Measurements from ENCODE around the gene TAOK2. TPM values are rescaled to one million over a fixed set of nuclear protein-coding genes. Genes with fewer than 3 reads are reported as not detected.

TAOK2 gene
- total RNA-seq, 1 experiment from 2014 or later = 56.7 TPM

GRCh38 chr16:29950806-29951461 is 22.7 kb upstream of the TAOK2 start:
- no peak for TF ChIP-seq MAX (IDR thresholded peaks at IDR 0.05)
- no peak for TF ChIP-seq ZFX (IDR thresholded peaks at IDR 0.05)
- no peak for TF ChIP-seq ATF3 (IDR thresholded peaks at IDR 0.05)
- TF ChIP-seq CEBPB (IDR thresholded peaks at IDR 0.05; ENCODE audit: low read depth) = no peak
- no peak for TF ChIP-seq SIN3A (IDR thresholded peaks at IDR 0.05; ENCODE audit: low read depth)
- TF ChIP-seq YY1 (IDR thresholded peaks at IDR 0.05; ENCODE audit: extremely low read depth, insufficient replicate concordance, low read depth, low read length) = no peak
- no peak for TF ChIP-seq EZH2phosphoT487 (IDR thresholded peaks at IDR 0.05; ENCODE audit: borderline replicate concordance)
- TF ChIP-seq EGR1 (IDR thresholded peaks at IDR 0.05; ENCODE audit: low read depth) = no peak
- TF ChIP-seq EZH2 (IDR thresholded peaks at IDR 0.05) = no peak
- no peak for TF ChIP-seq POLR2AphosphoS5 (IDR thresholded peaks at IDR 0.05; ENCODE audit: low read depth, low read length)
- TF ChIP-seq CTCF (IDR thresholded peaks at IDR 0.05 in 2 of 3, conservative IDR thresholded peaks at IDR 0.05 in 1 of 3; ENCODE audit: borderline replicate concordance in 1 of 3, insufficient read depth in 1 of 3, low read depth in 2 of 3, low read length in 2 of 3) = no peak
- no peak for TF ChIP-seq CBX3 (IDR thresholded peaks at IDR 0.05; ENCODE audit: low read depth)
- no peak for TF ChIP-seq RAD21 (IDR thresholded peaks at IDR 0.05; ENCODE audit: low read depth)
- TF ChIP-seq ELF1 (IDR thresholded peaks at IDR 0.05; ENCODE audit: borderline replicate concordance, low read depth) = no peak
- TF ChIP-seq SP1 (IDR thresholded peaks at IDR 0.05; ENCODE audit: low read depth) = no peak
- TF ChIP-seq TCF7L2 (IDR thresholded peaks at IDR 0.05; ENCODE audit: borderline replicate concordance, extremely low read depth, insufficient read depth, insufficient read length) = no peak
- no peak for TF ChIP-seq POLR2A (IDR thresholded peaks at IDR 0.05; ENCODE audit: borderline replicate concordance, extremely low read depth, insufficient read depth, insufficient read length)
- TF ChIP-seq ZNF274 (IDR thresholded peaks at IDR 0.05; ENCODE audit: low read depth, low read length) = no peak
- no peak for TF ChIP-seq SRF (IDR thresholded peaks at IDR 0.05; ENCODE audit: low read depth)
- no peak for TF ChIP-seq ZBTB33 (IDR thresholded peaks at IDR 0.05; ENCODE audit: extremely low read depth, insufficient replicate concordance, low read length)
- ATAC-seq = no peak
- no peak overlapping the region for H3K27ac ChIP-seq (ENCODE audit: low read depth, low read length)
- no peaks in the 10 kb centered on the region for H3K9me3 ChIP-seq (ENCODE audit: control insufficient read depth in 1 of 2, insufficient read depth in 1 of 2, low read depth in 1 of 2, low read length in 2 of 2)
- H3K4me3 ChIP-seq (replicated peaks in 1 of 2; ENCODE audit: low read depth in 1 of 2, low read length in 2 of 2) = no peak overlapping the region
- no peaks in the 10 kb centered on the region for H4K20me1 ChIP-seq (ENCODE audit: insufficient read depth)
- no peaks in the 10 kb centered on the region for H3K79me2 ChIP-seq (ENCODE audit: insufficient read depth, low read length)
- H3K4me1 ChIP-seq (ENCODE audit: control insufficient read depth in 1 of 2, insufficient read depth in 2 of 2, low read length in 2 of 2) = peaks cover 4 to 5% of the 10 kb centered on the region in 2 experiments
- BruUV-seq (replicated peaks) = no TSS peak
- no peak overlapping the region for H3K9ac ChIP-seq (ENCODE audit: low read length)
- POLR2A ChIA-PET = interaction anchor here (0.6 kb wide), 1 partner anchor 10 kb away, joined by 3 read pairs; no protein-coding TSS in a partner anchor
- H3K9me2 ChIP-seq (ENCODE audit: insufficient read depth) = no peaks in the 10 kb centered on the region
- intact Hi-C loops (cut with micrococcal nuclease) = no loop called here
- RAD21 ChIA-PET (ENCODE audit: low non-redundant PET in 1 of 2, low total read pairs in 2 of 2, uncharacterized antibody in 2 of 2, unreplicated experiment in 2 of 2) = no interaction called here
- no peak overlapping the region for H3K4me2 ChIP-seq (ENCODE audit: low read length)
- H3K36me3 ChIP-seq (ENCODE audit: control insufficient read depth in 1 of 2, insufficient read depth in 2 of 2, low read length in 2 of 2) = no peaks in the 10 kb centered on the region
- H2AFZ ChIP-seq (ENCODE audit: low read depth, low read length, poor library complexity, severe bottlenecking) = no peak overlapping the region
- H3K27me3 ChIP-seq (ENCODE audit: insufficient read depth, low read length) = no peaks in the 10 kb centered on the region
- CTCF ChIA-PET = no interaction called here
- no peak for DNase-seq (ENCODE audit: low read depth, low spot score)
